ENCODE results near the gene UNC5B. TPM values are rescaled to one million over a fixed set of nuclear protein-coding genes. Genes with fewer than 3 reads are reported as not detected.

UNC5B gene
- total and polyA plus RNA-seq, 12 donors: 2.0 to 27.0 (median 8.8) TPM

- DNase-seq: peak in 3 of 7 donors; percentile 8 to 63 (median 11)
- WGBS, 4 donors: 70 to 81% (median 80%) methylated on average over 7 to 11 of the region's 11 CpGs
- Histone ChIP-seq H3K27me3 (peaks cover 2% of the 10 kb centered on the region), H3K36me3 (replicated peaks in 1 of 2) (no peaks in the 10 kb centered on the region), H3K27ac (peak overlapping the region in 1 of 5 donors; percentile 30), H3K9me3 (replicated peaks in 1 of 3) (no peaks in the 10 kb centered on the region), H3K4me1 (replicated peaks in 1 of 2) (no peaks in the 10 kb centered on the region), H3K4me3 (no peak overlapping the region)
- intact Hi-C loops (cut with DNase I): no loop called here
- no peak for TF ChIP-seq POLR2A (IDR thresholded peaks at IDR 0.05)
- TF ChIP-seq CTCF (IDR thresholded peaks at IDR 0.05): no peak
These were observed 10.4 kb downstream of the UNC5B start for GRCh38 chr10:71222601-71223346.

GRCh38 chr10:71223347-71224058 lies 11.1 kb downstream of the UNC5B start:
- Histone ChIP-seq H3K36me3 (replicated peaks in 1 of 2) (no peaks in the 10 kb centered on the region), H3K27ac (no peak overlapping the region), H3K9me3 (replicated peaks in 1 of 3) (no peaks in the 10 kb centered on the region), H3K4me1 (replicated peaks in 1 of 2) (no peaks in the 10 kb centered on the region), H3K27me3 (peaks cover 2% of the 10 kb centered on the region), H3K4me3 (no peak overlapping the region)
- peak in 1 of 7 donors; percentile 48 for DNase-seq
- WGBS, 4 donors: 88 to 99% (median 95%) methylated on average over 4 of the region's 4 CpGs
- TF ChIP-seq CTCF (IDR thresholded peaks at IDR 0.05): no peak
- no peak for TF ChIP-seq POLR2A (IDR thresholded peaks at IDR 0.05)
- intact Hi-C loops (cut with DNase I): no loop called here

- peak in 2 of 7 donors; percentile 7 to 79 for DNase-seq
- Histone ChIP-seq H3K27me3 (no peaks in the 10 kb centered on the region), H3K4me1 (replicated peaks in 1 of 2) (no peaks in the 10 kb centered on the region), H3K9me3 (replicated peaks in 1 of 3) (no peaks in the 10 kb centered on the region), H3K4me3 (no peak overlapping the region), H3K36me3 (replicated peaks in 1 of 2) (no peaks in the 10 kb centered on the region), H3K27ac (no peak overlapping the region)
- WGBS, 4 donors: 63 to 75% (median 68%) methylated on average over 7 to 12 of the region's 12 CpGs
- intact Hi-C loops (cut with DNase I): no loop called here
- TF ChIP-seq CTCF (IDR thresholded peaks at IDR 0.05) (no peak), POLR2A (IDR thresholded peaks at IDR 0.05) (no peak)
These were observed 13.1 kb downstream of the UNC5B start for GRCh38 chr10:71225291-71226058.
